ENCODE results near the gene MVB12B. TPM values are rescaled to one million over a fixed set of nuclear protein-coding genes. Genes with fewer than 3 reads are reported as not detected.

The MVB12B gene
- total RNA-seq, 1 experiment from 2014 or later: 5.8 TPM

DNA sequence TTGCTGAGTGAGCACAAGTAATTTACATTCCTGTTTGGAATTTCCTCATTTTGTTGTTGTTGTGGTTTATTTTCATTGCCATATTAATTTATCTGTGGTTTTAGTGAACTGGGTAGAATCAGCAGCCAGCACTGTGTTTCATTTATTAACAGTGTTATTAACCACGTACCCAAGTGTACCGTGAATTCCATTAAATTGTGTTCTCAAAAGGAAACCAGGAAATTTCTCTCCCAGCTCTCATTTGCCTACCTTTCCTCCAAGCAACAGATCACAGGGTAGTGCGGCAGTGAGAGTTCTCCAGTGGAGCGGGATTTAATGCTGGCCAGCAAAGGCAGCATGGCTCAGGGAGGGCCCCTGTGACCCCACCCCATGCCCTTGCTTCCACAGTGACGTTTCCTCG, 54.6 kb downstream of the MVB12B start:
- Histone ChIP-seq H2BK15ac (ENCODE audit: low read depth, low read length) (no peak overlapping the region), H2BK12ac (ENCODE audit: insufficient read length, low read depth, low read length) (no peak overlapping the region), H4K20me1 (ENCODE audit: control insufficient read depth, insufficient read depth, insufficient read length) (no peaks in the 10 kb centered on the region), H2BK20ac (ENCODE audit: low read depth, low read length, poor library complexity, severe bottlenecking) (no peak overlapping the region), H3K27me3 (ENCODE audit: insufficient read depth, low read length) (no peaks in the 10 kb centered on the region), H3K79me2 (ENCODE audit: insufficient read depth, low read length) (no peaks in the 10 kb centered on the region), H3K4ac (ENCODE audit: low read depth, low read length) (no peak overlapping the region), H3K56ac (ENCODE audit: insufficient read length, low read depth, low read length) (no peak overlapping the region), H4K8ac (replicated peaks; ENCODE audit: insufficient read length, low read depth, low read length) (no peak overlapping the region), H2BK5ac (ENCODE audit: insufficient read length, low read length) (no peak overlapping the region), H2BK120ac (ENCODE audit: low read depth, low read length, poor library complexity, severe bottlenecking) (no peak overlapping the region), H2AFZ (ENCODE audit: low read length) (no peak overlapping the region), H3K23ac (ENCODE audit: insufficient read length, low read depth, low read length) (no peak overlapping the region), H4K91ac (ENCODE audit: insufficient read length, low read depth, low read length) (no peak overlapping the region), H3K4me1 (ENCODE audit: insufficient read depth, low read length) (peaks cover 6% of the 10 kb centered on the region; the same call in 1 of the 2 replicates), H3K27ac (ENCODE audit: insufficient read length, low read depth, low read length) (no peak overlapping the region), H3K4me2 (ENCODE audit: insufficient read depth, insufficient read length, low read length) (no peak overlapping the region), H3K18ac (ENCODE audit: insufficient read length, low read depth, low read length) (no peak overlapping the region), H4K5ac (ENCODE audit: insufficient read length, low read depth, low read length) (no peak overlapping the region), H3K9me3 (ENCODE audit: control insufficient read depth, low read depth, low read length) (no peaks in the 10 kb centered on the region), H3T11ph (ENCODE audit: low read length) (no peak overlapping the region), H3K23me2 (ENCODE audit: insufficient read length, low read depth, low read length, poor library complexity, severe bottlenecking) (no peaks in the 10 kb centered on the region), H3K14ac (ENCODE audit: insufficient read depth, low read length) (no peak overlapping the region), H3K9ac (ENCODE audit: extremely low read depth, insufficient read length, low read length) (no peak overlapping the region), H2AK5ac (ENCODE audit: insufficient read length, low read length) (no peak overlapping the region), H3K79me1 (ENCODE audit: insufficient read depth, low read depth, low read length, poor library complexity, severe bottlenecking) (no peaks in the 10 kb centered on the region)
- no CpG with 5 or more reads among the region's 6 CpGs for WGBS (ENCODE audit: extremely low coverage, insufficient read length, low lambda C conversion rate)
- Mint-ChIP-seq H3K36me3 (ENCODE audit: insufficient read depth in 1 of 3, low read depth in 3 of 3) (no peaks in the 10 kb centered on the region), H3K4me3 (no peak overlapping the region), H3K4me1 (peaks cover 32 to 35% of the 10 kb centered on the region in 2 experiments), H3K27me3 (ENCODE audit: low read depth) (no peaks in the 10 kb centered on the region; the same call in 1 of the 2 replicates), H3K9me3 (no peaks in the 10 kb centered on the region), H3K27ac (no peak overlapping the region; a peak in 1 of 7 replicates)
- no peak for DNase-seq
- TF ChIP-seq, protein P1, sequence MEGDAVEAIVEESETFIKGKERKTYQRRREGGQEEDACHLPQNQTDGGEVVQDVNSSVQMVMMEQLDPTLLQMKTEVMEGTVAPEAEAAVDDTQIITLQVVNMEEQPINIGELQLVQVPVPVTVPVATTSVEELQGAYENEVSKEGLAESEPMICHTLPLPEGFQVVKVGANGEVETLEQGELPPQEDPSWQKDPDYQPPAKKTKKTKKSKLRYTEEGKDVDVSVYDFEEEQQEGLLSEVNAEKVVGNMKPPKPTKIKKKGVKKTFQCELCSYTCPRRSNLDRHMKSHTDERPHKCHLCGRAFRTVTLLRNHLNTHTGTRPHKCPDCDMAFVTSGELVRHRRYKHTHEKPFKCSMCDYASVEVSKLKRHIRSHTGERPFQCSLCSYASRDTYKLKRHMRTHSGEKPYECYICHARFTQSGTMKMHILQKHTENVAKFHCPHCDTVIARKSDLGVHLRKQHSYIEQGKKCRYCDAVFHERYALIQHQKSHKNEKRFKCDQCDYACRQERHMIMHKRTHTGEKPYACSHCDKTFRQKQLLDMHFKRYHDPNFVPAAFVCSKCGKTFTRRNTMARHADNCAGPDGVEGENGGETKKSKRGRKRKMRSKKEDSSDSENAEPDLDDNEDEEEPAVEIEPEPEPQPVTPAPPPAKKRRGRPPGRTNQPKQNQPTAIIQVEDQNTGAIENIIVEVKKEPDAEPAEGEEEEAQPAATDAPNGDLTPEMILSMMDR (conservative IDR thresholded peaks at IDR 0.05): no peak
